ENCODE data around the gene ZNF362. TPM values are rescaled to one million over a fixed set of nuclear protein-coding genes. Genes with fewer than 3 reads are reported as not detected.

The ZNF362 gene
- total RNA-seq, 1 experiment from 2014 or later: 31.7 TPM

DNA sequence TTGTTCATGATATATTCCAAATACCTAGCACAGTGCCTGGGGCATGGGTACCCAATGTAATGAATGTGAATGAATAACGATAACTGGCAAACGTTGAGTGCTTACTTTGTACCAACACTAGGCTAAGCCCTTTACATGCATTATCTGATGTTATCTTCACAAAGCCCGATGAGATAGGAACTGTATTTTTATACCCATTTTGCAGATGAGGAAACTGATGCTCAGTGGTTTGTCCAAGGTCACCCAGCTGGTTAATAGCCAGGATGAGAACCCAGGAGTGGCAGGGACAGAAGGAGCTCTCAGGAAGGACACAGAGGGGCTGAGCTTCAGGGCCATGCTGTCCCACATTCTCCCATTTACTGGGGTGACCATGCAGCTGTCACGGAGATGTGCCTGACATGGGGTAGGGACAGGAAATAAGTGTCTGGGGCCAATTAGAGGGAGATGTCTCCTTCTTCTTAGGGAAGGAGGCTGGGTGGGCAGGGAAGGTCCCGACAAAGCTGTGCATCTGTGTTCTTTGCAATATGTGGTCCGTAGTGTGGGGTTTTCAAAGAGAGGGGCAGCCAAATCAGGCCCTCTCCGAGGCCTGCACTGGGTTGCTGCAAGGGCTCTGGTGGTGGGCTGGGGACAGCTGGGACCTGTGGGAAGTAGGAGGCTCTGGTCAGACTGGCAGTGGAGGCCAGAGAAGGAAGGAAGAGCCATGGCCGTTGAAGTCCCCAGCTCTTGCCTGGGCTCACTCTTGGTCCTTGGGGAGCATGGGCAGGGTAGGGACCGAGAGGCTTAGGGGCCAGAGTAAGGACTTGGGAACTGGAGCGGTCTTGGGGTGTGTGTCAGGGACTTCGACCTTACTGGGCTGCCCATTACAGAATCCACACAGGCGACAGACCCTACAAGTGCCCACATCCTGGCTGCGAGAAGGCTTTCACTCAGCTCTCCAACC lies 38.0 kb downstream of the ZNF362 start:
- no peak for DNase-seq
- H3K36me3 ChIP-seq (replicated peaks; ENCODE audit: control insufficient read depth, insufficient read depth, low read length): peaks cover 8% of the 10 kb centered on the region

GRCh38 chr1:33295023-33295422 lies 38.7 kb downstream of the ZNF362 start:
- no peaks in the 10 kb centered on the region for H3K27me3 ChIP-seq (ENCODE audit: control insufficient read depth, insufficient read depth, low read length)
- H3K36me3 ChIP-seq (replicated peaks; ENCODE audit: control insufficient read depth, insufficient read depth, low read length): peaks cover 7% of the 10 kb centered on the region
- H3K4me3 ChIP-seq (ENCODE audit: insufficient read depth, low read depth, low read length): no peak overlapping the region
- DNase-seq: no peak

More for the DNA sequence above, 38.0 kb downstream of the ZNF362 start:
- no peaks in the 10 kb centered on the region for H3K27me3 ChIP-seq (ENCODE audit: control insufficient read depth, insufficient read depth, low read length)
- no peak overlapping the region for H3K4me3 ChIP-seq (ENCODE audit: insufficient read depth, low read depth, low read length)

DNA sequence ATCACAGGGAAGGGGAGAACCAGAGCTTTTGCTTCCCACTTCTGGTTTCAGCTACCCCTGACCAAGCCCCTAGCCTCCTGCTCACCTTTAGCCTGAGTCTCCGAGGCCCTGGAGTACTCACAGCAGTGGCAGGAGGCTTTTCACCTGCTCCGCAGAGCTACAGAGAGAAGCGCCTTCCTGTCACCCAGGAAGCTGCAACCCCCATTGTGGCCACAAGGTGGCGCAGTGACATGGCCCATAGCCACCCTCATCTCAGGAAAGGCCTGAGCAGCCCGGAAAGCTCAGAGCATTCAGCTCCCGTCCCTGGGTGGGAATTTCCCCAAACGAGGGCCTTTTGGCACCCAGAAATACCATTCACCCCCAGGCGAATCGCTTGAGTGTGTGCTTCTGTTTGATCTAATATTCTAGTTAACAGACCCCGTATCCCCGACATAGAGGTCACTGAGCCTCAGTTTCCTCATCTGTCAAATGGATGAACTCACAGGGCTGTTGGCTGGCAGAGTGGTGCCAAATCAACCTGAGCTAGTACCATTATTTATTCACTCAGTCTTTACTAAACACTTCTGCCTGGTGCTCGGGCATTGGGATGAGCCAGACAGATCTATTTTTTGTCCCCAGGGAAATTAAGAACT lies 39.3 kb downstream of the ZNF362 start:
- H3K4me3 ChIP-seq (ENCODE audit: insufficient read depth, low read depth, low read length): no peak overlapping the region
- no peaks in the 10 kb centered on the region for H3K27me3 ChIP-seq (ENCODE audit: control insufficient read depth, insufficient read depth, low read length)
- peak; percentile 93 for DNase-seq
- peaks cover 7% of the 10 kb centered on the region for H3K36me3 ChIP-seq (replicated peaks; ENCODE audit: control insufficient read depth, insufficient read depth, low read length)

DNA sequence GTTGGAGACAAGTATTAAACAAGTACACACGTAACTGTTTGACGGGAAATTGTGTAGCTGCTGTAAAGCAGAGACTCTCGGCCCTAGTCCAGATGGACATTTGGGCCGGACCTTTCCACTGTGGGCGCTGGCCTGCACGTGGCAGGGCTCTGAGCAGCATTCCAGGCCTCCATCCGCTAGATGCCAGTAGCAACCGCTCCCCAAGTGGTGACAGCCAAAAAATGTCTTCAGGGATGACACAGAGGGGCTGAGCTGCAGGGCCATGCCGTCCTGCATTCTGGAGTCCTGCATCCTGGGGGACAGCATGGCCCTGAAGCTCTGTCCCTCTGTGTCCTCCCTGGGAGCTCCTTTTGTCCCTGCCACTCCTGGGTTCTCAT lies 39.8 kb downstream of the ZNF362 start:
- Histone ChIP-seq H3K36me3 (replicated peaks; ENCODE audit: control insufficient read depth, insufficient read depth, low read length) (peaks cover 7% of the 10 kb centered on the region), H3K27me3 (ENCODE audit: control insufficient read depth, insufficient read depth, low read length) (no peaks in the 10 kb centered on the region), H3K4me3 (ENCODE audit: insufficient read depth, low read depth, low read length) (no peak overlapping the region)
- DNase-seq: no peak

GRCh38 chr1:33296824-33297223 lies 40.5 kb downstream of the ZNF362 start:
- Histone ChIP-seq H3K27me3 (ENCODE audit: control insufficient read depth, insufficient read depth, low read length) (no peaks in the 10 kb centered on the region), H3K36me3 (replicated peaks; ENCODE audit: control insufficient read depth, insufficient read depth, low read length) (peaks cover 7% of the 10 kb centered on the region), H3K4me3 (ENCODE audit: insufficient read depth, low read depth, low read length) (no peak overlapping the region)
- DNase-seq: no peak

DNA sequence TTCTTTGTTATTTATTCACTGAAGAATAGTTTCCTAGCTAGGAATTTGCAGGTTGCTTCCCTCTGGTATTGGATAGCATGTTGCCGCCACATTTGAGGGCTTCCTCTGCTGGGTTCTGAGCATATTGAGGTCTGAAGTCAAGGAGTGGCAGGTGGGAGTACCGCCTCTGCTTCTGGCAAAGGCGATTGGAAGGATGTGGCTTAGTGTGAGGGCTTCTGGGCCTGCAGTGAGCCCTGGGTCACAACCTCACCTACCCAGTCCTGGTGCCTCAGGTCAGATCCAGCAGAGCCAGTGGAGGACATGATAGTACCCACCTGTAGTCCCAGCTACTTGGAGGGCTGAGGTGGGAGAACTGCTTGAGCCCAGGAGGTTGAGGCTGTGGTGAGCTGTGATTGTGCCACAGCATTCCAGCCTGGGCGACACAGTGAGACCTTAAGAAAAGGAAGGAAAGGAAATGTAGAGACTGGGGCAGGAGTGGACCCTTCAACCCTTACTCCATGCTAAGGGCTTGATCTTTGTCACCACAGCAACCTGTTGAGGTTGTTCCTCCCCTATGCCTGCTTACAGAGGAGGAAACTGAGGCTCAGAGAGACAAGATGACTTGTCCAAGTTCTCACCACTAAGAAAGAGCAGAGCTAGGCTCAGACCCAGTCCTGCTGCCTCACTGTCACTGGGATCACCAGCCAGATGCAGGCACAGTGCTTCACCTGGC lies 41.8 kb downstream of the ZNF362 start:
- no peak overlapping the region for H3K4me3 ChIP-seq (ENCODE audit: insufficient read depth, low read depth, low read length)

DNA sequence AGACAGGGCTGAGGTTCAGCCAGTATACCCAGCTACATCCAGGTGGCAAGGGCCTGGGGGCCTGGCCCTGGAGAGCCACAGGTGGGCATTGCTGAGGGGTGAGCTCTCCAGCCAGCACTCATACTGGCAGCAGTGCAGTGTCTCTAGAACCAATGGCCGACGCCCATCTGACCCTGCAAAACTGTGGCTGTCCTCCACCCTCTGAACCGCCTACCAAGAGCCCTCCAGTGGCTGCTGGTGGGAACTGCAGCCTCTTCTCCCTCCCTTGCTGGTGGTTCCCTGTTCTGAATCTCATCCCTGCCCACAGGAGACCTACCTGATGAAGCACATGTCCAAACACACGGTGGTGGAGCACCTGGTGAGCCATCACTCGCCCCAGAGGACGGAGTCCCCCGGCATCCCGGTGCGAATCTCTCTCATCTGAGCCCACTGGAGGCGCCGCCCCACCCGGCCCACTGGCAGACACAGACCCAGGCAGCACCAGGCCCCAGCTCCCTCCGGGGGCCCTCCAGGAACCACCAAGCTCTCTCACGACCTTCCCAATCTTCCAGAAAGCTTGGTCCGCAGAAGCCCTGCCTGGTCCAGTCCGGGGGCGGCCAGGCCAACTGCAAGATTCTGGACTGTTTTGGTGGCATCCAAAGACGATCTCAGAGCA lies 42.5 kb downstream of the ZNF362 start:
- H3K4me3 ChIP-seq (ENCODE audit: insufficient read depth, low read depth, low read length): no peak overlapping the region
- no peaks in the 10 kb centered on the region for H3K27me3 ChIP-seq (ENCODE audit: control insufficient read depth, insufficient read depth, low read length)
- peak; percentile 93 for DNase-seq
- H3K36me3 ChIP-seq (replicated peaks; ENCODE audit: control insufficient read depth, insufficient read depth, low read length): peaks cover 3% of the 10 kb centered on the region

More for the DNA sequence above, 41.8 kb downstream of the ZNF362 start:
- H3K27me3 ChIP-seq (ENCODE audit: control insufficient read depth, insufficient read depth, low read length): no peaks in the 10 kb centered on the region
- H3K36me3 ChIP-seq (replicated peaks; ENCODE audit: control insufficient read depth, insufficient read depth, low read length): peaks cover 7% of the 10 kb centered on the region
- DNase-seq: no peak

GRCh38 chr1:33299461-33300155 lies 43.3 kb downstream of the ZNF362 start:
- H3K4me3 ChIP-seq (ENCODE audit: insufficient read depth, low read depth, low read length): no peak overlapping the region
- no peak for DNase-seq
- H3K36me3 ChIP-seq (replicated peaks; ENCODE audit: control insufficient read depth, insufficient read depth, low read length): peaks cover 3% of the 10 kb centered on the region
- H3K27me3 ChIP-seq (ENCODE audit: control insufficient read depth, insufficient read depth, low read length): no peaks in the 10 kb centered on the region

- peak; percentile 35 for DNase-seq
- Histone ChIP-seq H3K27me3 (ENCODE audit: control insufficient read depth, insufficient read depth, low read length) (no peaks in the 10 kb centered on the region), H3K36me3 (replicated peaks; ENCODE audit: control insufficient read depth, insufficient read depth, low read length) (peaks cover 3% of the 10 kb centered on the region), H3K4me3 (ENCODE audit: insufficient read depth, low read depth, low read length) (no peak overlapping the region)
Observed at GRCh38 chr1:33300673-33301072, 44.4 kb downstream of the ZNF362 start.

- peaks cover 4% of the 10 kb centered on the region; the same call in 1 of the 2 replicates for H3K27me3 ChIP-seq (ENCODE audit: control insufficient read depth, insufficient read depth, low read length)
- DNase-seq: no peak
- H3K4me3 ChIP-seq (ENCODE audit: insufficient read depth, low read depth, low read length): no peak overlapping the region
- H3K36me3 ChIP-seq (replicated peaks; ENCODE audit: control insufficient read depth, insufficient read depth, low read length): peaks cover 3% of the 10 kb centered on the region
Observed at GRCh38 chr1:33301273-33301984, 45.1 kb downstream of the ZNF362 start.

DNA sequence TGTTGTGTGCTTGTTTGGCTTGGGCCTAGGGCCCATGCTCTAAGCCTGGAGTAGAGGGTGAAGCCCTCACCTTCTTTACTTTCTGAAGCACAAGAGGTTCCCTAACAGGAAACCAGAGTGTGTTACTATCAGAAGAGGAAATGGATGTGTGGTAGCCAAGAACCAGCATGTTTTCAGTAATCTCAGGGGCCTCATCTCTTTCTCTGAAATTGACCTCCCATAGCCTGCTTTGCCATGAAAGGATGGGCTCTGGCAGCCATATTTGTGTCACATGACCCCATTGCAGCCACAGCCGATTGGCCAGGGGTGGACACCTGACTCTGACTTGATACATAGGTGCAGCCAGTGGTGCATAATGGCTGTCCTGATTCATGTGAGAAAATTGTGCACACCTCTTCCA lies 46.0 kb downstream of the ZNF362 start:
- DNase-seq: no peak

GRCh38 chr1:33305016-33305415 lies 48.7 kb downstream of the ZNF362 start:
- Histone ChIP-seq H3K27me3 (ENCODE audit: control insufficient read depth, insufficient read depth, low read length) (peaks cover 12% of the 10 kb centered on the region; the same call in 1 of the 2 replicates), H3K36me3 (replicated peaks; ENCODE audit: control insufficient read depth, insufficient read depth, low read length) (no peaks in the 10 kb centered on the region), H3K4me3 (ENCODE audit: insufficient read depth, low read depth, low read length) (no peak overlapping the region)
- DNase-seq: no peak

More for the DNA sequence above, 46.0 kb downstream of the ZNF362 start:
- Histone ChIP-seq H3K36me3 (replicated peaks; ENCODE audit: control insufficient read depth, insufficient read depth, low read length) (no peaks in the 10 kb centered on the region; the same call in none of the 2 replicates), H3K4me3 (ENCODE audit: insufficient read depth, low read depth, low read length) (no peak overlapping the region), H3K27me3 (ENCODE audit: control insufficient read depth, insufficient read depth, low read length) (peaks cover 12% of the 10 kb centered on the region; the same call in 1 of the 2 replicates)

Measured in H7 (cell line).